ENCODE results near the gene ZNHIT3. TPM values are rescaled to one million over a fixed set of nuclear protein-coding genes. Genes with fewer than 3 reads are reported as not detected.

Gene ZNHIT3
- total RNA-seq, 8 experiments from 2014 or later, result 40.8 to 83.4 (median 64.4) TPM

Other genes with a start within 250 kb of the ZNHIT3 start
- under 1 TPM in 6 of 8 experiments, not detected in 2; 0.11 to 0.77 (median 0.37) TPM for gene TBC1D3I, start 222.1 kb upstream of the ZNHIT3 start, total RNA-seq
- gene TBC1D3G, start 162.8 kb upstream of the ZNHIT3 start, total RNA-seq, result 1 to 10 TPM in 1 of 8 experiments, under 1 TPM in 1, not detected in 6; 0.31 to 1.5 TPM
- gene TBC1D3H, start 98.2 kb upstream of the ZNHIT3 start, total RNA-seq, result 1 to 10 TPM in 3 of 8 experiments, under 1 TPM in 1, not detected in 4; 0.87 to 3.7 (median 2.8) TPM
- 100 to 1,000 TPM in 1 of 8 experiments, 10 to 100 TPM in 7; 15.3 to 103 (median 31.1) TPM for gene MYO19, start 48.2 kb downstream of the ZNHIT3 start, total RNA-seq
- 10 to 100 TPM in 4 of 8 experiments, 1 to 10 TPM in 4; 3.3 to 27.2 (median 8.8) TPM for gene PIGW, start 48.3 kb downstream of the ZNHIT3 start, total RNA-seq
- 100 to 1,000 TPM in 1 of 8 experiments, 10 to 100 TPM in 7; 45.8 to 103 (median 62.8) TPM for gene GGNBP2, start 58.2 kb downstream of the ZNHIT3 start, total RNA-seq
- 10 to 100 TPM in 6 of 8 experiments, 1 to 10 TPM in 2; 6.8 to 32.3 (median 11.1) TPM for gene DHRS11, start 105.2 kb downstream of the ZNHIT3 start, total RNA-seq
- 10 to 100 TPM in 3 of 8 experiments, 1 to 10 TPM in 5; 2.3 to 15.1 (median 3.8) TPM for gene MRM1, start 114.9 kb downstream of the ZNHIT3 start, total RNA-seq